Hindlimb muscle (tissue), 1 donor: ENCODE results near the gene SH3GLB2. TPM values are rescaled to one million over a fixed set of nuclear protein-coding genes. Genes with fewer than 3 reads are reported as not detected.
"Not testable (repeated sequence)": the region's sequence is repeated elsewhere in the genome, so short reads cannot be mapped to it uniquely, and the experiment has no call there.

Experiments
- DNase-seq: peaks from one replicate; pipeline ENCODE4 v3.0.0-alpha.2; 2013
- polyA plus RNA-seq: library from polyadenylated mRNA; unstranded; fragments of 120-200 nt; gene quantifications from one replicate; pipeline ENCODE4 v1.2.1, GENCODE V29; 2013; ENCODE audit not compliant: insufficient read length

Gene SH3GLB2
- polyA plus RNA-seq, 1 donor, result 83.2 TPM

DNA sequence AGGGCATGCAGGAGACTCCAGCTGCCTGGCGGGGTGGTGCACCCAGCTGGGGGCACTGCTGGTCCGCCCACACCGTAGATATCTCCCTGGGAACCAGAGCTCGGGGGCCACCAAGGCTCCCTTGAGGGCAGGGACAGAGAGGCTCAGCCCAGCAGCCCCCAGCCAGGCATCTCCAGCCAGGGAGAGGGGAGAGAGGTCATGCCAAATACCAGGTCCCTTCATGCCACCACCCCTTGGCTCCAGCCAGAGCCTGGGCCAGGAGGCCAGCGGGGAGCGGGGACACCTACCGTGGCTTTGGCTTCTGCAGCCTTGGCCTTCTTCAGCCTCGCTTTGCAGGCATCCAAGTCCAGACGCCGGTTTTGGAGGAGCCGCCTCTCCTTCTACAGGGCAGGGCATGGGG is 14.0 kb downstream of the SH3GLB2 start:
- no peak for DNase-seq

DNA sequence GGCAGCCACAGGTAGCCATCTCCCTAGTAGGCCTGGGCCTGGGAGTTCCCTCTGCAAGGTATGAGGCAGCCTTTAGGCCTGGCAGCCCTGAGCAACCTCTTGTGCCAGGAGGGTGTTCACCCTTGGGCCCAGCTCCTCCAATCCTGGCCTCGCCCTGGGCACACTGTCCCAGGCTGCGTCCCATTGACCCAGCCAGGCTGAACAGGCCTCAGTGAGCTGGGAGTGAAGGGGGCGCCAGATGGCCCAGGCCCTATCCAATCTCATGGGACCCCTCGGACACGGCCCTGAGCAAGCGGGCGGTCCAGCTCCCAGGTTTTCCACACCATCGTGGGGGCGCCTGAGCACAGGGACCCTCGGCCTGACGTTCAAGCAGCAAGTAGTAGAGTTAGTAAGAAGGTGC is 14.5 kb downstream of the SH3GLB2 start:
- no peak for DNase-seq

DNA sequence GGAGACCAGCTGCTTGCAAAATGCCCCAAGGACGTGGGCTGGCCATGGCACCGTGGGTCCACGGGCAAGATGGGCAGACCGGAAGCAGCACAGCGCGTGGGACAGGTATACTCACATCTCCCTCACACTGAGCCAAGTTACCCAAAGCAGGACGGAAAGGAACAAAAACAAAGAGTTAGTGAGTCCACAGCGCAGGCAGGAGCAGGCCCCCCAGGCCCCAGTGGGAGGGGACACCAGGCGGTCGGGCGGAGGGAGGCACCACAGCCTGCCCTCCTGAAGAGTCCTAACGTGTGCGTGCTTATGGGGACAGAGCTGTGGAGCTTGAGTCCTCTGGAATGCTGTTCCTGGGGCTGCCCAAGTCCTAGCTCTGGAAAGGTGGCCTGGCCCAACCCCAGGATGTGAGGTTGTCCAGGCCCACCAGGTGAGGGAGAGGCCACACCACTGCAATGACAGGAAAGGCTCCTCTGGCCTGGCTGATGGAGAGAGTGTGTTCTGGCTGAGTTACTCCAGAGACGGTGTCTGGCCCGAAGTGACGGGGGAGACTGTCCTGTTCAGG is 15.2 kb downstream of the SH3GLB2 start:
- no peak for DNase-seq

DNA sequence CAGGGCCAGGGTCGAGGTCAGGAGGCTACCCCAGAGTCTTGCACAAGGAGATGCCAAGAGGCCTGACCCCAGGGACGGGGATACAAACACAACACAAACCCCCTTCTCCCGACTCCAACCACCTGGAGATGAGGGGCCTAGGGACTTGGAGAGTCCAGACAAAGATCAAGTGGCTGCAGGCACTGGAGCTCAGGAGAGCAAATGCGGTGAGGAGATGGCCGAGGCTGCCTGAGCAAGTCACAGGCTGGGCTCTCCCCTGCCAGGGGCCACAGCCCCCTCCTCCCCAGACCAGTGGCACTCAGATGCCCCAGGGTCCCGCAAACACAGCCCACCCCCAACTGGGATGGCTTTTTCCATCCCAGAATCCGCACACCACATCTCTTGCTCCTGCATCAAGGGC is 15.8 kb downstream of the SH3GLB2 start:
- no peak for DNase-seq

DNA sequence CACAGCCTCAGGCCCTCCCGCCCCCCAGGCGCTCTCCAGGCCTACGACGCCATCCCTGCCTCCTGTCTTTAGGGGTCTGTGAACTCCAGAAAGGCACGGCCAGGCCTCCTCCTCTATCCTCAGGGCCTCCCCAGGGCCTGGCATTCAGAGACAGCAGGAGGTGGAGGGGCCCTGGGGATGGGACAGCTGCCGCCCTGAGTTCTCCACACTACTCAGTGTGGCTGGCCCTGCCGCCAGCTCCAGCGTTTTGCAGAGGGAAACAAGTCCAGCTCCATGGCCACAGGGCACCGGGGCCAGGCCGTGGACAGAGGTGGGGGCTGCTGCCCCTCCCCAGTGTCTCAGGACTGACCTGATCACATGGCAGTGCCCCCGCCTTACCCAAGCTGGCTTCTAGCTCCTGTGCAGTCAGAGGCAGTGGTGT is 16.4 kb downstream of the SH3GLB2 start:
- no peak for DNase-seq

DNA sequence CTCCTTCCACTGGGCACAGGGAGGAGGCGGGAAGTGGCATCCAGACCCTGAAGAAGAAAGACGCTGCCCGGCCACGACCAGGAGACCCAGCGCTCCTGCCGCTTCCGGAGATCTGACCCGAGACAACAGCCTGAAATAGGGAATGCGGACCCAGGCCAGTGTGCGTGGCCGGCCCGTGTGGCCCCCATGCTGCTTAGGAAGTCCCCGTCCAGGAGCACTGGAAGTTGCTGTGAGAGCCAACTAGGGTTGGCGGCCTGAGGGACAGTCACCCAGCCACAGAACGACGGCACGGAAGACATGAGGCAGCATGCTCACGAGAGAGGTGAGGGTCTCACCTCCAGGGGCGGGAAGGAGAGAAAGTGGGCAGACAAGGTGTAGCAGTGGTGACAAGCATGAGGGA is 17.0 kb downstream of the SH3GLB2 start:
- DNase-seq, result no peak

DNA sequence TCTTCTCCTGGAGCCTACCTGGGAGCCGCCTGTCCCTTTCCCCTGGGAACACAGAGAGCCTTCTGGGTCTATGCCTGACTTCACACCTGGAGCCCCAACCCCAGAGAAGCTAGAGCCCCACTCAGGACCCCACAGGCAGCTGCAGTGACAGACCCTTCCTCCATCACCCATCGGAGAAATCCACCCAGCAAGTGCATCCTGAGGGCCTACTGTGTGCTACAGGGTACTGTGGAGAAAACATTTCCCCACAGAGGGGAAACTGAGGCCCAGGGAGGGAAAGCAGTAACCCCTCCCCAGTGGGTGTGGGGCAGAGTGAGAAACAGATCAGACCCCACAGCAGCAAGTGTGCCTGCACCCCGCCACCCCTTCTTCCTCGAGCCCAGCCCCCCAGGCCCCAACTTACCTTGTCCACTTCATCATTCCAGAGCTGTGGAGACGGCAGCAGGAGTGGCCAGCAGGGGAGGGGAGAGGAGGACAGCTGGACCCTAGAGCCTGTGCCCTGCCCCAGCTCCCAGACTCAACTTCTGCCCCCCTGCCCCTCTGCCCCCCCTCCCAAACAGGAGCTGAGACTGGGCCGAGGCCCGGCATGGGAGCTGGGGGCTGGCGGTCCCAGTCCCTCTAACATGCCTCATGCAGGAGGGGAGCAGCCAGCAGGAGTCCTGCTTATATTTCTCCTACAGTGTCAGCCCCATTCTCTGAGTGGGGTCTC is 17.7 kb downstream of the SH3GLB2 start:
- DNase-seq, result no peak

DNA sequence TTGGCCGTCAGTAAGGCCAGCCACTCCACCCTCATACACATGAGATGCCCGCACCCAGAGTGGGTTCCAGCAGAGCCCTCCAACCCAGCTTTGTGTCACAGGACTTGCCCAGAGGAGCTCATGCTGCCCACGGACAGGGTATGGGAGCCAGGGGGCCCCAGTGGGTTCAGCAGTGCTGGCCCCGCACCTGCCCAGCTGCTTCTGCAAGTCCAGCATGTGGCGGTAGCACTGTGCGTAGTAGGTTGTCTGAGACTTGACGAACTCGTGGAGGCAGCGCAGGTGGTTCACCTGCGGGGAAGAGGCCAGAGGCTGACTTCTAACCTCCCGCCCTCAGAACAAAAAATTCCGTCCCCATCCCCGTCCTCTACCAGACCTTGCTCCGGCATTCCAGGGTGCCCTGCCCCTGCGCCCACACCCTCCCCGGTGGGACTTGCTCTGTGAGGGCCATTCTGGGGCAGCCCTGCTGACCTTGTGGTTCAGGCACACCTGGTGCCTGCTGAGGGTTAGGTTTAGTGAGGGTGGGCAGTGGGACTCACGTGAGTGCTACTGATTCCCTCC is 18.5 kb downstream of the SH3GLB2 start:
- no peak for DNase-seq

DNA sequence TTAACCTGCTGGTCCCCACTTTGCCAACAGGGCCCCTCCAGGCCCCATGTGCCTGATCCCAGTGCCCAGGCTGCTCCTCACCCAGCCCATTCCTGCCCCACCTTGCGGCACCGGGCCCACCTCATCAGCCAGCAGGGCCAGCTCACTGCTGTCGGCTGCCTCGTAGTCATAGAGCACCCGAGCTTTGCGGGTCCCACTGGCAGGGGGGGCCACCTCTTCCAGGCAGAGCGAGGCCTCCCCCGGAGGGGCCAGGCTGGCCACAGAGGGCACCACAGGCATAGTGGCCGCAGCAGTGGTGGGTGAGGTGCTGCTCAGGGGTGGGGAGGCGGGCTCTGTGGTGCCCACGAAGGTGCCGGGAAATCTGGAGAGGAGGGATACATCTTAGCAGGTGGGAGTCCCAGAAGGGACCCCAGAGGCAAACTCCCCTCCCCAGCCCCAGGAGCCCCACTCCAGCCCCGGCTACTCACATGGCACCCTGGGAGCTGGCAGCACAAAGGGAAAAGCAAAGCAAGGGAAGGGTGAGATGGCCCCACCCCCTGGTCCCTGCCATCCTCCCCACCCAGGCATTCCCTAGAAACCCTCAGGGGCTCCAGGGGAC is 19.0 kb downstream of the SH3GLB2 start:
- DNase-seq, result no peak

DNA sequence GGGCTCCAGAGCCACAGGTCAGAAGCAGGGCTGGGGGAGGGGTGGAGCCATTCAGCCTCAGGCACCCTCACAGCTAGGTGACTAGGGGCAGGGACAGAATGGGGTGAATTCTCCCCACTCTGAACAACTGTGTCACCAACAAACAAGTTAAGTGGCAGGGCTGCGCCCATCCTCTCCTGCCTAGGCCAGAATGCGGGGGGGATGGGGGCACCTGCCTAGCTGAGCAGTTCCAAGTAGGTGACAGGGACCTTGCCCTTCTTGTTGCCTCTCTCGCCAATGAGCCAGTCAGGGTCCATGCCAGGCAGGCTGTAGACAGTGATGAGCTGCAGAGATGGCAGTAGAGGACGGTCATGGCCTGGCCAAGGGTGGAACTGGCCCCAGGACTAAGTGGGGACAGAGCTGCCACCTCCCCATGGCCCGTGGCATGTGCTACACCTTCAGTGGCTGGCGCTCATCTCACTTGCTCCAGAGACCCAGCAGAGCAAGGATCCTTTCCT is 19.6 kb downstream of the SH3GLB2 start:
- DNase-seq, result no peak

DNA sequence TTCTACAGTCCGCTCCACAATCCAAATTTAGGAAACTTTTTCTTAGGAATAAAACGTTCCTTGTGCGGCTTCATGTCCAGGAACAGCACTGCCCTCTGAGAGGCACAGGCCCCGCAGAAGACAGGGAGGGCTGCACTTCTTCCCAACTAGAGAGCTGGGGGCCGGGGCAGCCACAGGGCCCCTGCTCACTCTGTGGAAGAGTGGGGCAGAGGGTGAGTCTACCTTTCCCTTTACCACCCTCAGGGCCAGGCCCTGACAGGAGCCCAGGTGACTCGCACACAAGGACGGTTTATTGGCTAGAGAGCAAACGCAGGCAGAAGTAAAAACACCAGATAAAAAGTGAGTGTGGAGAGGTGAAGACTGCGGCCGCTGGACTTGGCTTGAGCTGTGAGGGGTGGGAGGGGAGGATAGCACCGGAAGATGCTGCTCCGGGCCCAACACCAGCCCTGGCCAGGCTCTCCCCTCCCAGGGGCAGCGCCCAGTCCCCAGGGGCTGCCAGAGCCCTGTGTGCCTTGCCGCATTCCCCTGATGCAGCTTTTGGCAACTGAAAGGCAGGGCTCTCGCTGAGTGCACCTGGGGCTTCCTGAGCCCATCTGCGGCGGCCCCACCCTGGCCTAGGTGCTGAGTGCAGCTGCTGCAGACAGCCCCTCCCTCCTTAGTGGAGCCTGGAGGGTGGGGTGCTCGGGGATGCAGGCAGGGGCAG is 20.2 kb downstream of the SH3GLB2 start:
- no peak for DNase-seq

DNA sequence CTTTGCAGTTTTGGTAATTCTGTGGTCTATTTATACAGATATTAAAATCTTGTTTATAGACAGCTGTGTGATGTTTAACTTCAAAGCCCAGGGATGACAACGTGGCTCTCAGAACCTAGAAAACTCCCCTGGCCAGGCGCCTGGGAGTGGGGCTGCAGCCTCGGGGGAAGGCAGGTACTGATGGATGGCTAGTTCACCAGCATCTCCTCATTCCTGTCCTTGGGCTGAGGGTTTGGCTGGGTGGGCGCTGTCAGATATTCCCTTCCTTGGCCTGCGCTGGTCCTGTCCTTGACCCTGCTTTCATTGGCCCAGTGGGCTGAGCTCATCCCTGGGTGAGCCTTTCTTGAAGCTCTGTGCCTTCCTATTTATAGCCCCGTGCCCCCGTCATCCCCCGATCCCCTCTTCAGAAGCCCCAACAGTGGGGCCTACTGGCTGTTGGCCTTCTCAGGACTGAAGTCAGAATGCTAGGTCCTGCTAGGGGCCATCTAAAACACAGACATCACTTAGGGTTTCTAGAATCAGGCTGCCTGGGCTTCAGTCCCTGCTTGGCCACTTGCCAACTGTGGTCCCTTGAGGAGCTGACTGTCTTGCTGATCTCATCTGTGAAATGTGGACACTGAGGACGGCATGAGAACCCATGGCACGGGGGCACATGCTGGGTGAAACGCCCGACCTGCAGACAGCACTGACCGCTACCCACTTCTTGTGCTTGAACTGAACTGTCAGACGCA is 20.9 kb downstream of the SH3GLB2 start:
- DNase-seq, result peak; percentile 50

DNA sequence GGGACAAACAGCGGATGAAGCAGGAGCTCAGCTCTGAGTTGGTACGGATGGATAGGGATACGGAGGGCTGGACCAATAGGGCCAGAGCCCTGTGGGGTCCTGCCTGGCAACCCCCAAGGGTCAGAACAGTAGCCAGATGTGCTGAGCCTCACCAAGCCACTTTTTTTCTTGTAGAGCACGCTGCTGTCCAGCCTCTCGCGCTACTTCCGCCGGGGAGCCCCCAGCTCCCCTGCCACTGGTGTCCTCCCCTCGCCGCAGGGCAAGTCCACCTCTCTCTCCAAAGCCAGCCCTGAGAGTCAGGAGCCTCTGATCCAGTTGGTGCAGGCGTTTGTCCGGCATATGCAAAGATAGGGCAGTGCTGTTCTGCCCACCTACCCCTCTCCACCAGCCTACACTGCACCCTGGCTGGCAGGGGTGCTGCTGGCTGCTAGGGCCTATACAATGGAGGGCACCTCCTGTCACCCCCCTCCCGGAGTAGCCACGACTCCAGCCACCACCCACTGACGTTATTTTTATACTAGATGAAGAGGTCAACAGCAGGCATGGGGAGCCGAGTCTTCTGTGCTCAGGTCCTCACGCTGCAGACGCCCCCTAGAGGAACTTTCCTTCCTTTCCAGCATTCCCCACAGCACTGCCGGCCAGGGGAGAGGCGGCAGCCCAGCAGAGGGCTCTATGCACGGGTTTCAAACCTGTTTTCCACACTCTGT is 21.6 kb downstream of the SH3GLB2 start:
- peak; percentile 69 for DNase-seq

DNA sequence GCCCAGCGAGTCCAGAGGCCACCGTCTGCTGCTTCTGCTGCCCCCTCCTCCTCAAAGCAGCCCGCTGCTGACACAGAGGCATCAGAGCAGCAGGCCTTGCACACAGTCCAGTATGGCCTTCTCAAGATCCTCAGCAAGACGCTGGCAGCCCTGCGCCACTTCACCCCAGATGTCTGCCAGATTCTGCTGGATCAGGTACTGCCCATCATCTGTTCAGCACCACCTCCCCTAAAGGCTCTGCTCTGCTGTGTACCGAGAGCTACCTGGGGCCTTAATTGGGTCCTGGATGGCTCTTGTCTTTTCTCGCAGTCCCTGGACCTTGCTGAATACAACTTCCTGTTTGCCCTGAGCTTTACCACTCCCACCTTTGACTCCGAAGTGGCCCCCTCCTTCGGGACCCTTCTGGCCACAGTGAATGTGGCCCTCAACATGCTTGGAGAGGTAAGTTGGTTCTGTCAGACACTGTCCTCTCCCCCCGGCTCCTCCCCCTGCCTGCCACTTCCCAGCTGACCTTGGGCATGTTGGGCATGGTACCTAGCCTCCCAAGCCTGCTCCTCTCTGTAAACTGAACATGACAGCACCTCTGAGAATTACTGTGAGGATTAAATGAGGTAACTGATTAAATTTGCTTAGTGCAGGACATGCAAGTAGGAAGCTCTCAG is 22.7 kb downstream of the SH3GLB2 start:
- DNase-seq, result no peak

DNA sequence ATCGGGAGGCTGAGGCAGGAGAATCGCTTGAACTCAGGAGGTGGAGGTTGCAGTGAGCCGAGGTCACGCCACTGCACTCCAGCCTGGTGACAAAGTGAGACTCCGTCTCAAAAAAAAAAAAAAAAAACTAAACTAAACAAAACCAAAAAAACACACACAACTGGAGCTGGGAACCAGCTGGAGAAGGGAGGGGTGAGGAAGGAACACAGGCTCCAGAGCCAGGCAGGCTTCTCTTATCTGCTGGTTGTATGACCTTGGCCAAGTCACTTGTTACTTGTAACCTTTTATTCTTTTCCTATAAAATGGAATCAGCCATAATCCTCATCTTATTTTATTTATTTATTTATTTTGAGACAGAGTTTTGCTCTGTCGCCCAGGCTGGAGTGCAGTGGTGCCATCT is 24.0 kb downstream of the SH3GLB2 start:
- DNase-seq, result not testable (repeated sequence)

DNA sequence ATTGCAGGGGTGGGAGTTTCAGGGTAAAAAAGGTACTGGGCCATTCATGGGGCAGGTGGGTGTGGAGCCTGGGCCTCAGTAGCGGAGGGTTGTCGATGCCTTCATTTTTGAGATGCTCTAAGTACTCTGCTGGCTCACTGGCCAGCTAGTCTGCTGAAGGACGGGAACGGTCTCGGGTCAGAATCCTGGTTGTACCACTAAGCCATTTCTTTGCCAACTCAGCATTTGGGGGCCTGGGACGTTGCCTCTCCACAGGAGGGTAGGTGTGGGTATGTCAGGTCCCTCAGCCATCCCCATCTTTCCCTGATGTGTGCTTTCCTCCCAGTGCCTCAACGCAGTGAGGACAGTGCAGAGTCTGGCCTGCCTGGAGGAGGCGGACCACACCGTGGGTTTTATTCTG is 25.1 kb downstream of the SH3GLB2 start:
- no peak for DNase-seq

DNA sequence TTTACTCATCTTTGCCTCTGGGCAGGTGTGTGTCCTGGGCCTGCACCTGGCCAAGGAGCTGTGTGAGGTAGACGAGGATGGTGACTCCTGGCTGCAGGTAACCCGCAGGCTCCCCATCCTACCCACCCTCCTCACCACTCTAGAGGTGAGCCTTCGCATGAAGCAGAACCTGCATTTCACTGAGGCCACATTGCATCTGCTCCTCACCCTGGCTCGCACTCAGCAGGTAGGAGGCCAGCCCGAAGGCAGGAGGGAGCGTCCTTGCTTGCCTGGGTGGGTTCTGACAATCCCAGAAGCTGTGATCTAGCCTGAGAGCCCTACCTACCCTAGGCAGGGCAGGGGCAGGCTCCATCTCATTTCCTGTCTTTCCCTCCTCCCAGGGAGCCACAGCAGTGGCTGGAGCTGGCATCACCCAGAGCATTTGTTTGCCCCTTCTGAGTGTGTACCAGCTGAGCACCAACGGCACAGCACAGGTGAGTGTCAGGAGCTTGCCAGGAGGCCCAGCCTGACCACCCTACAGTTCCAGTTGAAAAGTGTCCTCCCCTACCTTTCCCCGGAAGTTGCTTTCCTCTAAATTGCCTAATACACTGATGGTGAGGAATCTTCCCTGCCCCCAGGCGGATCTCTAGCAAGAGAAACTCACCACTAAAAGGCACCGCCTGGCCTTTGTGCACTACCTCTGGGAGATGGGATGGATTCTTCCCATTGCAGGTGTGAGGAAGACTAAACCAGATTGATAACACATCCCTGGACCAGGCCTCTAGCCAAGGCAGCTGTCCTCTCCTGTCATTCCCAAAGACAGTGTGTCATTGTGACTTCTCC is 26.4 kb downstream of the SH3GLB2 start:
- no peak for DNase-seq

DNA sequence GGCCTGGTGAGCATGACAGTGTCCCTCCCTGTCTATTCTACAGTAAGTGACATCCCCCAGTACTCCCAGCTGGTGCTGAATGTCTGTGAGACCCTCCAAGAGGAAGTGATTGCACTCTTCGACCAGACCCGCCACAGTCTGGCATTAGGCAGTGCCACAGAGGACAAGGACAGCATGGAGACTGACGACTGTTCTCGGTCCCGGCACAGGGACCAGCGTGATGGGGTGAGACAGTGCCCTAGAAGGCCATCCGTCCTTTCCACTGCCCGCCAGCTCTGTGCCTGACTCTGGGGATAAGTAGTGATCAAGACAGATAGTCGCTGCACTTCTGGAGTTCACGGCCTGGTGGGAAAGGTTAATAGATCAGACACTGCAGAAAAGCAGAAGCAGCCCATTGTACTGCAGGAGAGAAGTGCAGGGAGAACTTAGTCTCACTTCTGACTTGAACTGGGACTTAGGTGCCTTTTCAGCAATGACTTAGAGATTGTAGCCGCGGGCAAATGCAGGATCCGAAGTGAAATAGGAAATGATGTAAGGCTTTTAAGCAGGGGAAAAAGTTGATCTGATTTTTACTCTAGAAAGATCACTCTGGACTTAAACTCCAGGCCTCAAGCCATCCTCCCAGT is 28.4 kb downstream of the SH3GLB2 start:
- DNase-seq, result no peak

DNA sequence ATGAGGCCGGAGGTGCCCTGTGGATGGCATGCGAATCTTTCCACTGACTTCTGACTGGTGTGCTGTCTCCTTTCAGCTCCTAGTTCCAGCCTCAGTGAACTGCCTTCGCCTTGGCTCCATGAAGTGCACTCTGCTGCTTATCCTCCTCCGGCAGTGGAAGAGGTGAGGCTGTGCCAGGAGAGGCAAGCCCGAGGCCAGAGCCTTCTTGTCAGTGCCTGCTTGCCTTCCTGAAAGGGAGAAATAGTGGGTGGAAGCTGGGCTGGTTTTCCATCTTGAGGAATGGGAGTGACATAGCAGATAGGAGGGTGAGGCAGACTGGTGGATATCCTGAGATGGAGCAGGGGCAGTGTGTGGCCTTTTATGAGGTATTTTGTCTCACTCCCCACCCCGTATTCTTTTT is 29.7 kb downstream of the SH3GLB2 start:
- no peak for DNase-seq

DNA sequence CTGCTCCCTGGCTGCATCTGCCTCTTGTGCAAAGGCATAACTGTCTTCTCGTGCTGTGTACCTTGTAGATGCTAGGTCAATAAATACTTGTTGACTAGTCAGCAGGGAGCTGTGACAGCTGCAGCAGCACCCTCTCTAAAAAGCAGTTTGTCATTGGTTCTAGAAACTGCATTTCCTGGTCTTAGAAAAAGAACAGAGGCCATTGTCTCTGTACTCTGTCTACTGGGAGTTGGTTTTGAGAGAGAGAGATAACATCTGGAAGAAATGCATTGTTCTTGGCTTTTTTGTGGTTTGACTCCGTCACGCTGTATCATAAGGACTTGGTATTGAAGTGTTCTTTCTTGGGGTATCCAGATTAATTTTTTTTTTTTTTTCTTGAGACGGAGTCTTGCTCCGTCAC is 32.3 kb downstream of the SH3GLB2 start:
- DNase-seq, result no peak
